HepG2 (cell line): ENCODE data around the gene CTSA. TPM values are rescaled to one million over a fixed set of nuclear protein-coding genes. Genes with fewer than 3 reads are reported as not detected.
A peak's percentile ranks its signal among the peaks of the same experiment; 100 is the strongest.

Experiments used
- BRD4 ChIP-seq: sonication (generic); formaldehyde crosslinking; IDR thresholded peaks from 2 replicates; pipeline ENCODE4 v1.4.0; 2020; ENCODE audit warnings: missing genetic modification reagents
- CEBPZ ChIP-seq: IDR thresholded peaks from 2 replicates; pipeline ENCODE4 v1.6.1; 2012; ENCODE audit warnings: low read length, improper control_type of control experiment
- CHD4 ChIP-seq: fragments of 200-600 bp; sonication (generic); IDR thresholded peaks from 2 replicates; pipeline ENCODE4 v1.7.0; 2017; ENCODE audit warnings: mild to moderate bottlenecking, low read length, borderline replicate concordance
- HMGXB4 ChIP-seq, 2 experiments: sonication (generic) in 1 of 2; formaldehyde crosslinking in 1 of 2; IDR thresholded peaks; 2 replicates each; pipeline versions ENCODE4 v1.4.0 to v1.6.1; 2018 to 2020; ENCODE audit warnings: missing genetic modification reagents in 2 of 2, borderline replicate concordance in 1 of 2, low read depth in 1 of 2, mild to moderate bottlenecking in 1 of 2, missing biosample characterization in 1 of 2
- HNRNPL ChIP-seq: fragments of 200-400 bp; formaldehyde crosslinking; IDR thresholded peaks from 2 replicates; pipeline ENCODE4 v1.6.1; 2017; ENCODE audit warnings: mild to moderate bottlenecking, low read depth, low read length
- ISX ChIP-seq: sonication (generic); formaldehyde crosslinking; conservative IDR thresholded peaks from 2 replicates; pipeline ENCODE4 v1.5.0; 2020; ENCODE audit warnings: missing genetic modification reagents
- JUNB ChIP-seq: sonication (generic); formaldehyde crosslinking; IDR thresholded peaks from 2 replicates; pipeline ENCODE4 v1.8.0; 2022; ENCODE audit warnings: missing genetic modification reagents, mild to moderate bottlenecking, borderline replicate concordance
- KAT8 ChIP-seq: IDR thresholded peaks from 2 replicates; pipeline ENCODE4 v1.6.1; 2016; ENCODE audit warnings: missing genetic modification reagents, missing compliant biosample characterization
- MEIS2 ChIP-seq: sonication (generic); formaldehyde crosslinking; IDR thresholded peaks from 2 replicates; pipeline ENCODE4 v1.9.0; 2021; ENCODE audit warnings: mild to moderate bottlenecking, missing genetic modification reagents
- MIXL1 ChIP-seq: IDR thresholded peaks from 2 replicates; pipeline ENCODE4 v1.6.1; 2016
- NR0B2 ChIP-seq: sonication (generic); formaldehyde crosslinking; IDR thresholded peaks from 2 replicates; pipeline ENCODE4 v1.4.0; 2020; ENCODE audit warnings: mild to moderate bottlenecking, missing genetic modification reagents
- PHF5A ChIP-seq: IDR thresholded peaks from one replicate; pipeline ENCODE4 v1.6.1; 2018; ENCODE audit warnings: low read depth, missing genetic modification reagents; ENCODE audit not compliant: unreplicated experiment
- SALL2 ChIP-seq: sonication (generic); formaldehyde crosslinking; IDR thresholded peaks from 2 replicates; pipeline ENCODE4 v1.8.1; 2023; ENCODE audit warnings: mild to moderate bottlenecking, missing genetic modification reagents, inconsistent platforms
- SMARCC2 ChIP-seq: fragments of 450-650 bp; IDR thresholded peaks from 2 replicates; pipeline ENCODE4 v1.6.1; 2017; ENCODE audit warnings: antibody characterized with exemption, mild to moderate bottlenecking
- ZNF34 ChIP-seq: sonication (generic); formaldehyde crosslinking; IDR thresholded peaks from 2 replicates; pipeline ENCODE4 v1.4.0; 2020; ENCODE audit warnings: mild to moderate bottlenecking, missing genetic modification reagents, borderline replicate concordance
- ZNF570 ChIP-seq: sonication (generic); formaldehyde crosslinking; IDR thresholded peaks from 2 replicates; pipeline ENCODE4 v1.4.0; 2020; ENCODE audit warnings: mild to moderate bottlenecking, missing genetic modification reagents, borderline replicate concordance
- ZSCAN29 ChIP-seq: sonication (generic); formaldehyde crosslinking; conservative IDR thresholded peaks from 2 replicates; pipeline ENCODE4 v1.4.0; 2020; ENCODE audit warnings: mild to moderate bottlenecking, missing genetic modification reagents
- polyA plus RNA-seq, 8 experiments: library from polyadenylated mRNA; depleted of rRNA in 3 of 8; stranded (reverse) in 7 of 8; unstranded in 1 of 8; fragments of >200 nt; fragmentation: Illumina TruSeq in 4 of 8; extraction: Trizol in 4 of 8; gene quantifications; 2 replicates each; pipeline versions ENCODE4 v1.2.1 to v1.2.3, GENCODE V29; 2011 to 2016; ENCODE audit warnings: low read depth in 4 of 8, missing spikeins in 1 of 8, mixed read lengths in 1 of 8; ENCODE audit not compliant: insufficient read depth in 1 of 8
- total RNA-seq, 5 experiments: library from RNA; depleted of rRNA; stranded (reverse); fragments of >200 nt; fragmentation: Illumina TruSeq; extraction: Trizol; gene quantifications; 2 replicates each; pipeline ENCODE4 v1.2.3, GENCODE V29; 2016; ENCODE audit warnings: low read depth in 1 of 5
- TF ChIP-seq, protein P1 (sequence below): sonication (generic); formaldehyde crosslinking; IDR thresholded peaks from 2 replicates; pipeline ENCODE4 v1.5.0; 2020; ENCODE audit warnings: missing genetic modification reagents
- TF ChIP-seq, protein P2 (sequence below): sonication (generic); formaldehyde crosslinking; IDR thresholded peaks from 2 replicates; pipeline ENCODE4 v1.8.0; 2022; ENCODE audit warnings: low read depth, missing genetic modification reagents

Gene CTSA
- total and polyA plus RNA-seq, 2 of the 13 experiments (the other 11 are each of a cell fraction or from before 2014, with no cell fraction given): 202 to 231 TPM

GRCh38 chr20:45890985-45891983, at the start of gene CTSA, which contains the start of gene NEURL2 (continued):
- TF ChIP-seq, protein P1, sequence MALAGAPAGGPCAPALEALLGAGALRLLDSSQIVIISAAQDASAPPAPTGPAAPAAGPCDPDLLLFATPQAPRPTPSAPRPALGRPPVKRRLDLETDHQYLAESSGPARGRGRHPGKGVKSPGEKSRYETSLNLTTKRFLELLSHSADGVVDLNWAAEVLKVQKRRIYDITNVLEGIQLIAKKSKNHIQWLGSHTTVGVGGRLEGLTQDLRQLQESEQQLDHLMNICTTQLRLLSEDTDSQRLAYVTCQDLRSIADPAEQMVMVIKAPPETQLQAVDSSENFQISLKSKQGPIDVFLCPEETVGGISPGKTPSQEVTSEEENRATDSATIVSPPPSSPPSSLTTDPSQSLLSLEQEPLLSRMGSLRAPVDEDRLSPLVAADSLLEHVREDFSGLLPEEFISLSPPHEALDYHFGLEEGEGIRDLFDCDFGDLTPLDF (CRISPR knock-in tag): peak; percentile 98
- TF ChIP-seq ZNF34: peak; percentile 99; the same call in 1 of the 2 replicates
- TF ChIP-seq ZSCAN29 (CRISPR knock-in tag): peak; percentile 98
- TF ChIP-seq NR0B2 (CRISPR knock-in tag): peak; percentile 98
- peak; percentile 99 for TF ChIP-seq MIXL1
- peak; percentile 99 for TF ChIP-seq PHF5A (CRISPR knock-in tag)
- peak; percentile 97 for TF ChIP-seq MEIS2 (CRISPR knock-in tag)
- TF ChIP-seq SMARCC2: no peak
- TF ChIP-seq HNRNPL: peak; percentile 87
- peak; percentile 88; the same call in 1 of the 2 replicates for TF ChIP-seq JUNB (CRISPR knock-in tag)
- no peak for TF ChIP-seq CEBPZ
- TF ChIP-seq ISX (CRISPR knock-in tag): 0 out of 2 replicates have a peak, but pooled peaks have one; percentile 19
- peak; percentile 96 to 97 for TF ChIP-seq HMGXB4 (CRISPR knock-in tag; IDR thresholded peaks at IDR 0.05; ENCODE audit: borderline replicate concordance in 1 of 2, low read depth in 1 of 2)
- peak; percentile 99 for TF ChIP-seq BRD4 (CRISPR knock-in tag)
- TF ChIP-seq SALL2 (CRISPR knock-in tag): peak; percentile 99
- TF ChIP-seq, protein P2, sequence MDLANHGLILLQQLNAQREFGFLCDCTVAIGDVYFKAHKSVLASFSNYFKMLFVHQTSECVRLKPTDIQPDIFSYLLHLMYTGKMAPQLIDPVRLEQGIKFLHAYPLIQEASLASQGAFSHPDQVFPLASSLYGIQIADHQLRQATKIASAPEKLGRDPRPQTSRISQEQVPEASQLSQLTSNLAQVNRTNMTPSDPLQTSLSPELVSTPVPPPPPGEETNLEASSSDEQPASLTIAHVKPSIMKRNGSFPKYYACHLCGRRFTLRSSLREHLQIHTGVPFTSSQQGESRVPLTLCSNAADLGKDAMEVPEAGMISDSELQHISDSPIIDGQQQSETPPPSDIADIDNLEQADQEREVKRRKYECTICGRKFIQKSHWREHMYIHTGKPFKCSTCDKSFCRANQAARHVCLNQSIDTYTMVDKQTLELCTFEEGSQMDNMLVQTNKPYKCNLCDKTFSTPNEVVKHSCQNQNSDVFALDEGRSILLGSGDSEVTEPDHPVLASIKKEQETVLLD: peak; percentile 95
- peak; percentile 100 for TF ChIP-seq KAT8 (CRISPR knock-in tag)
- TF ChIP-seq ZNF570 (CRISPR knock-in tag): peak; percentile 92
- no peak for TF ChIP-seq CHD4
